Measurements from ENCODE around the gene LST1.

LST1 gene

GRCh38 chr6:31541059-31541657, 44.9 kb upstream of the LST1 start:
- Histone ChIP-seq H3K36me3 (ENCODE audit: low read length) (peaks cover 45% of the 10 kb centered on the region), H4K20me1 (ENCODE audit: low read depth, low read length) (peaks cover 38% of the 10 kb centered on the region)

DNA sequence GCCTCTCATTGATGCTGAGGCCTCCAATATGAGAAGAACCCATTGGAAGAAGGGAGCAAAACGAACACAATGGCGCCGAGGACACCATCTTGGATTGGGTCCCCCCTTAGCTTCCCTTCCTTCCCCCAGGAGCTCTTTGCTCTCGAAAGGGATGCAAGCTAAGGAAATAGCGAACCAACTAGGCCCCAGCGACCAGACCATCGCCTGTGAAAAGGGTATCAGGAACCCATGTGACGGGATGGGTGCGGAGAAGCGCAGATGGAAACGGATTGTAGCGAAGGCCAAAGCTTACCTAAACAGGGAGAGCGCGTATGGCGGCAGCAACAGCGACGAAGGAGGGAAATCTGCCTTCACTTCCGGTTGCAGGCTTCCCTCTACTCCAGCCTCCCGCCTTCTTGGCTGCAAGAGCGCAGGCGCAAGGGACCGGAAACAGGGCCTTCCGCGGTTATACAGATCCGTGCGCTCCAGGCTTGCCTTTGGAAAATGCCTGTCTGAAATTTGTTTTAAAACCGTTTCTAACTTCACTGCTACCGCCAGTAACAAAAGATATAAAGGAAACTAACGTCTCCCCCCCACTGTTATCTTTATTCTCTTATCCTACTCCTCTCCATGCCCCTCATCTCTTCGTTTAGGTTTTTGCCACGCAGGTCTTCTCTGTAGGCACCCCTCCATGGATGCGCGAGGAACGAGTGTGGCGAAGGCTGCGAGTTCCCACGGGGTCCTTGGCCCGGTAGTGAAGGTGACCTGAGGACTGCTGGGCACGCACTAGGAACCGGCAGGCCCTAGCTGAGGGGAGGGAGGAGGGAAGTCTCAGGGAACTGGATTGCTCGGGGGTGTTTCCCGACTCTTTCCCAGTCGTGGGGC, 44.2 kb upstream of the LST1 start, which contains the start of gene DDX39B:
DDX39B (minus strand) TSS at position 346 of the 864 bp plus-strand sequence. CDS start 1,471 bp downstream, outside the sequence.
- peak within 1 kb of the TSS; percentile 42 for H2AFZ ChIP-seq (ENCODE audit: low read depth, low read length, severe bottlenecking)
- peaks cover 36% of the 10 kb centered on the region for H3F3A ChIP-seq (ENCODE audit: insufficient read depth)
- TF ChIP-seq EZH2phosphoT487 (conservative IDR thresholded peaks at IDR 0.05; ENCODE audit: low read length): no peak
- TF ChIP-seq, protein P1, sequence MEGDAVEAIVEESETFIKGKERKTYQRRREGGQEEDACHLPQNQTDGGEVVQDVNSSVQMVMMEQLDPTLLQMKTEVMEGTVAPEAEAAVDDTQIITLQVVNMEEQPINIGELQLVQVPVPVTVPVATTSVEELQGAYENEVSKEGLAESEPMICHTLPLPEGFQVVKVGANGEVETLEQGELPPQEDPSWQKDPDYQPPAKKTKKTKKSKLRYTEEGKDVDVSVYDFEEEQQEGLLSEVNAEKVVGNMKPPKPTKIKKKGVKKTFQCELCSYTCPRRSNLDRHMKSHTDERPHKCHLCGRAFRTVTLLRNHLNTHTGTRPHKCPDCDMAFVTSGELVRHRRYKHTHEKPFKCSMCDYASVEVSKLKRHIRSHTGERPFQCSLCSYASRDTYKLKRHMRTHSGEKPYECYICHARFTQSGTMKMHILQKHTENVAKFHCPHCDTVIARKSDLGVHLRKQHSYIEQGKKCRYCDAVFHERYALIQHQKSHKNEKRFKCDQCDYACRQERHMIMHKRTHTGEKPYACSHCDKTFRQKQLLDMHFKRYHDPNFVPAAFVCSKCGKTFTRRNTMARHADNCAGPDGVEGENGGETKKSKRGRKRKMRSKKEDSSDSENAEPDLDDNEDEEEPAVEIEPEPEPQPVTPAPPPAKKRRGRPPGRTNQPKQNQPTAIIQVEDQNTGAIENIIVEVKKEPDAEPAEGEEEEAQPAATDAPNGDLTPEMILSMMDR (IDR thresholded peaks at IDR 0.05; ENCODE audit: insufficient read depth, low read length, poor library complexity, severe bottlenecking): no peak
- peak within 1 kb of the TSS; percentile 66 for H3K4me3 ChIP-seq (ENCODE audit: insufficient read depth, low read length, poor library complexity, severe bottlenecking)
- H4K20me1 ChIP-seq (ENCODE audit: low read depth, low read length): peaks cover 31% of the 10 kb centered on the region
- H3K9ac ChIP-seq (ENCODE audit: low read length): peak within 1 kb of the TSS; percentile 79
- H3K9me3 ChIP-seq (ENCODE audit: insufficient read depth, low read length): no peaks in the 10 kb centered on the region
- H3K27ac ChIP-seq (ENCODE audit: low read depth, low read length): peak within 1 kb of the TSS; percentile 83
- peaks cover 49% of the 10 kb centered on the region for H3K79me2 ChIP-seq (ENCODE audit: insufficient read depth, low read length)
- H3K36me3 ChIP-seq (ENCODE audit: low read length): peaks cover 38% of the 10 kb centered on the region
- no peaks in the 10 kb centered on the region for H3K9me2 ChIP-seq (replicated peaks; ENCODE audit: insufficient read depth, low read length)
- peak within 1 kb of the TSS; percentile 83 for H3K4me2 ChIP-seq (ENCODE audit: low read depth, low read length, poor library complexity, severe bottlenecking)
- H3K27me3 ChIP-seq (ENCODE audit: low read length): no peaks in the 10 kb centered on the region

More at GRCh38 chr6:31541059-31541657, 44.9 kb upstream of the LST1 start:
- Histone ChIP-seq H3K27ac (ENCODE audit: low read depth, low read length) (peak overlapping the region; percentile 83), H3K4me2 (ENCODE audit: low read depth, low read length, poor library complexity, severe bottlenecking) (peak overlapping the region; percentile 83), H3K9me3 (ENCODE audit: insufficient read depth, low read length) (no peaks in the 10 kb centered on the region), H3F3A (ENCODE audit: insufficient read depth) (peaks cover 39% of the 10 kb centered on the region), H3K9me2 (replicated peaks; ENCODE audit: insufficient read depth, low read length) (no peaks in the 10 kb centered on the region), H3K27me3 (ENCODE audit: low read length) (no peaks in the 10 kb centered on the region), H3K4me3 (ENCODE audit: insufficient read depth, low read length, poor library complexity, severe bottlenecking) (peak overlapping the region; percentile 66), H3K9ac (ENCODE audit: low read length) (peak overlapping the region; percentile 79), H2AFZ (ENCODE audit: low read depth, low read length, severe bottlenecking) (no peak overlapping the region), H3K79me2 (ENCODE audit: insufficient read depth, low read length) (peaks cover 57% of the 10 kb centered on the region)
- TF ChIP-seq, protein P1 (IDR thresholded peaks at IDR 0.05; ENCODE audit: insufficient read depth, low read length, poor library complexity, severe bottlenecking): no peak
- no peak for TF ChIP-seq EZH2phosphoT487 (conservative IDR thresholded peaks at IDR 0.05; ENCODE audit: low read length)

DNA sequence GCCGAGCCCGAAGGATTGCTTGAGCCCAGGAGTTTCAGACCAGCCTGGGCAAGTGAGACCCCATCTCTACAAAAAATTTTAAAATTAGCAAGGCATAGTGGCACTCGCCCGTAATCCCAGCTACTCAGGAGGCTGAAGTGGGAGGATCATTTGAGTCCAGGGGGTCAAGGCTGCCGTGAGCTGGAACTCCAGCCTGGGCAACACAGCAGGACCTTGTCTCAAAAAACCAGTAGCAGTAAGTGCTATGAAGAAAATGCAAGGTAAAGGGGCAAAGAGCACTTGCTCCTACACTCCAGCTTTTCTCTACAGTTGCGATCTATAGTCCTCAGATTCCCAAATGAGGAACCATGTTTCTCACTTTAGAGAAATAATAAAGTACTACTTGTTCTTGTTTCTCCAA, 42.4 kb upstream of the LST1 start:
- H3K79me2 ChIP-seq (ENCODE audit: insufficient read depth, low read length): peaks cover 42% of the 10 kb centered on the region
- no peaks in the 10 kb centered on the region for H3K9me2 ChIP-seq (replicated peaks; ENCODE audit: insufficient read depth, low read length)
- H3K4me3 ChIP-seq (ENCODE audit: insufficient read depth, low read length, poor library complexity, severe bottlenecking): no peak overlapping the region
- no peak overlapping the region; the same call in 1 of the 2 replicates for H3K9ac ChIP-seq (ENCODE audit: low read length)
- H2AFZ ChIP-seq (ENCODE audit: low read depth, low read length, severe bottlenecking): no peak overlapping the region
- H3K27me3 ChIP-seq (ENCODE audit: low read length): no peaks in the 10 kb centered on the region
- peaks cover 23% of the 10 kb centered on the region for H4K20me1 ChIP-seq (ENCODE audit: low read depth, low read length)
- H3K4me2 ChIP-seq (ENCODE audit: low read depth, low read length, poor library complexity, severe bottlenecking): no peak overlapping the region
- no peak for TF ChIP-seq EZH2phosphoT487 (conservative IDR thresholded peaks at IDR 0.05; ENCODE audit: low read length)
- TF ChIP-seq, protein P1 (IDR thresholded peaks at IDR 0.05; ENCODE audit: insufficient read depth, low read length, poor library complexity, severe bottlenecking): no peak
- H3F3A ChIP-seq (ENCODE audit: insufficient read depth): peaks cover 44% of the 10 kb centered on the region
- no peak overlapping the region for H3K27ac ChIP-seq (ENCODE audit: low read depth, low read length)
- peaks cover 23% of the 10 kb centered on the region for H3K36me3 ChIP-seq (ENCODE audit: low read length)
- H3K9me3 ChIP-seq (ENCODE audit: insufficient read depth, low read length): no peaks in the 10 kb centered on the region
